Forelimb muscle (tissue), 1 donor: ENCODE data around the gene SERPINA1. TPM values are rescaled to one million over a fixed set of nuclear protein-coding genes. Genes with fewer than 3 reads are reported as not detected.
A peak's percentile ranks its signal among the peaks of the same experiment; 100 is the strongest.

Experiments used
- DNase-seq: peaks from one replicate; pipeline ENCODE4 v3.0.0-alpha.2; 2013; ENCODE audit warnings: low read depth
- polyA plus RNA-seq: library from polyadenylated mRNA; unstranded; fragments of 120-200 nt; gene quantifications from one replicate; pipeline ENCODE4 v1.2.1, GENCODE V29; 2013; ENCODE audit not compliant: insufficient read length

SERPINA1 gene
- polyA plus RNA-seq, 1 donor, result 0.39 TPM

- DNase-seq, result no peak
Measured at GRCh38 chr14:94397289-94398181, 9.1 kb upstream of the SERPINA1 start.

- no peak for DNase-seq
Measured at GRCh38 chr14:94396628-94397225, 8.3 kb upstream of the SERPINA1 start.

- DNase-seq, result no peak
Measured at GRCh38 chr14:94395888-94396574, 7.6 kb upstream of the SERPINA1 start.

- DNase-seq, result no peak
Measured at GRCh38 chr14:94395282-94395887, 7.0 kb upstream of the SERPINA1 start.

- peak; percentile 14 for DNase-seq
Measured at GRCh38 chr14:94394581-94395207, 6.3 kb upstream of the SERPINA1 start.

GRCh38 chr14:94394025-94394493, 5.7 kb upstream of the SERPINA1 start:
- no peak for DNase-seq

GRCh38 chr14:94393474-94393873, 5.1 kb upstream of the SERPINA1 start:
- no peak for DNase-seq

GRCh38 chr14:94392510-94392935, 4.1 kb upstream of the SERPINA1 start:
- peak; percentile 16 for DNase-seq

- DNase-seq, result no peak
Measured at GRCh38 chr14:94391281-94391975, 3.0 kb upstream of the SERPINA1 start.

- DNase-seq, result no peak
Measured at GRCh38 chr14:94390372-94391086, 2.1 kb upstream of the SERPINA1 start.

- no peak for DNase-seq
Measured at GRCh38 chr14:94389731-94390371, 1.4 kb upstream of the SERPINA1 start.

- no peak for DNase-seq
Measured at GRCh38 chr14:94389104-94389469, 685 bp upstream of the SERPINA1 start.

- DNase-seq, result no peak
Measured at GRCh38 chr14:94388027-94388383, 397 bp downstream of the SERPINA1 start.

- DNase-seq, result no peak
Measured at GRCh38 chr14:94387051-94388026, 1.1 kb downstream of the SERPINA1 start.

- DNase-seq, result no peak
Measured at GRCh38 chr14:94386085-94387031, 2.0 kb downstream of the SERPINA1 start.

- DNase-seq, result no peak
Measured at GRCh38 chr14:94385553-94386057, 2.8 kb downstream of the SERPINA1 start.

- DNase-seq, result no peak
Measured at GRCh38 chr14:94384342-94384741, 4.1 kb downstream of the SERPINA1 start.
